GM18526 (cell line): ENCODE results near the gene CD9.
A peak's percentile ranks its signal among the peaks of the same experiment; 100 is the strongest.

Experiments
- POLR2A ChIP-seq: IDR thresholded peaks from 3 replicates; pipeline ENCODE4 v1.6.1; 2011; ENCODE audit not compliant: insufficient read length; ENCODE audit errors: extremely low read depth

Gene CD9, protein sequence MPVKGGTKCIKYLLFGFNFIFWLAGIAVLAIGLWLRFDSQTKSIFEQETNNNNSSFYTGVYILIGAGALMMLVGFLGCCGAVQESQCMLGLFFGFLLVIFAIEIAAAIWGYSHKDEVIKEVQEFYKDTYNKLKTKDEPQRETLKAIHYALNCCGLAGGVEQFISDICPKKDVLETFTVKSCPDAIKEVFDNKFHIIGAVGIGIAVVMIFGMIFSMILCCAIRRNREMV

DNA sequence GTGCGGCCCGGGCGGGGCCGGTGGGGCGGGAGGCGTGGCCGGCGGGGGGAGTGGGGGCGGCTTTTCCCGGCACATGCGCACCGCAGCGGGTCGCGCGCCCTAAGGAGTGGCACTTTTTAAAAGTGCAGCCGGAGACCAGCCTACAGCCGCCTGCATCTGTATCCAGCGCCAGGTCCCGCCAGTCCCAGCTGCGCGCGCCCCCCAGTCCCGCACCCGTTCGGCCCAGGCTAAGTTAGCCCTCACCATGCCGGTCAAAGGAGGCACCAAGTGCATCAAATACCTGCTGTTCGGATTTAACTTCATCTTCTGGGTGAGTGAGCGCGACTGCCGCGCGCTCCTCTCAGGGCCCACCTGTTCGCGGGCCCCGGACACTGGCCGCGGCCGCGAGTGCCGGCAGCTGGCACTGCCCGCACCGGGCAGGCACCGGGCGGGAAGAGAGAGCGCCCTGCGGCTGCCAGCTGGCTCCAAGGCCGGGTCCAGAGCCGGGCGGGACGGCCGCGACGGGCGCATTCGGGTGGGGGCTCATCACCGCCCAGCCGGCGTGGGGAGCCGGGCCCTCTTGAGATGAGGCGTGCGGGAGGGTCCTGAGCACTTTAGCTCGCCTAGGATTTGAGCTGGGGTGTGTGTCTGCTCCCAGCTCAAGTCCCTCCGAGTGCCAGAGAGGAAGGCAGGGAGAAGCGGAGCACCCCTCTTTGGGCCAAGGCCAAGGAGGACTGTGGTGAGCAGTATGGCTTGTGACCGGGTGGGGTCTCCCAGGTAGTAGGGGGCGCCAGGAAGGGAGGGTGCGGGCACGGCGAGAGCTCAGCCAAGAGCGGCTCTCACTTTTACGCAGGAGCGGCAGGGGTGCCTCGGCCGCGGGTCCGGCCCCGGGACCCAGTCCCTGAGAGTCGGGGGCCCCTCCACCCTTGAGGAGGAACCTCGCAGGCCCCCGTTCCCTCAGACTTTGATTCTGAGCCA is at the start of gene CD9:
CD9 (plus strand) TSS at position 145 of the 957 bp plus-strand sequence; CDS start at position 245, 100 bp downstream.
- no peak for TF ChIP-seq POLR2A

DNA sequence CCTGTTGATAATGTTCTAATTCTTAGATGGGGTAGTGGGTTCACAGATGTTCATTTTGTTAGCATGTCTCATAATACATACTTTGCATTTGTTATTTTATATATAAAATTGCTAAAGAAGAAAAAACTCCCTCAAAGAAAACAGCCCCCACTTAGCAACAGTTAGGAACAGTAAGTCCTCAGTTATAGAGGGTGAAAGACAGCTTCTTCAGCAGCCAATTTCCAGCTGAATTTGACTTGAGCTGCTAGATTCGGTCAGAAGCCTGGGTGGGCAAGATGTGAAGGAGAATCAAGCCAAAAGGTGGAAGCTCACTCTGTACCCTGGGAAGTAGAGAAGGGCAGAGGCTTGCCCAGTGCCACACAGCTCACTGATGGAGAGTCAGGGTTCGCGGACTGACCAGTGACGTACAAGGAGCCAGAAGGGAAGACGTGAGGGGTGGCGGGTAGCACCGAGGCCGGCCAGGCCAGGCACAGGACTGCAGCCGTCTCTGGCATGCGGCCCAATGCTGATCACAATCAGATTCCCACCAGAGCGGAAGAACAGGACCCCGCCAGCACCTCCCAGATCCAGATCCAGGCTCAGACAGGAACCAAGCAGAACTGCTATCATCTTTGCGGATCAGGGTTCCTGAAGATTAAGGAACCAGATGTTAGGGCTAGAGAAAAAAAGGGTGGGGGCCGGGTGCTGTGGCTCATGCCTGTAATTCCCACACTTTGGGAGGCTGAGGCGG is 45.3 kb upstream of the CD9 start:
- no peak for TF ChIP-seq POLR2A

DNA sequence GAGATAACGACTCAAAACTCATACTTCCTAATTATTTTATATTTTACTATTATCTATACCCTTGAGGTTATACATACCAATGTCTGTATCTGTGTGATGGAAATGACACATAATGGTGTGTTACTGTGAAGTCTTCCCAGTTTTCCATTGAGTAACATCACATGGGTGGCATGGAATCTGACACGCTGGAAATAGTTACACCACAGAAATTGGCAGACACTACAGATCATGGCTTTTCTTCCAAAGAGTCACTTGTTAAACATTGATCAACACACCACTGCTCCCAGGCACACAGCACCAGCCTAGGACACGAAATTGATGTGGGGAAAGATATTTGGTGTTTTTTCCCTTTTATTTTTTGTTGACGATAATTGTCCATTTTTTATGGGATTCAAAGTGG is 42.7 kb upstream of the CD9 start:
- no peak for TF ChIP-seq POLR2A

DNA sequence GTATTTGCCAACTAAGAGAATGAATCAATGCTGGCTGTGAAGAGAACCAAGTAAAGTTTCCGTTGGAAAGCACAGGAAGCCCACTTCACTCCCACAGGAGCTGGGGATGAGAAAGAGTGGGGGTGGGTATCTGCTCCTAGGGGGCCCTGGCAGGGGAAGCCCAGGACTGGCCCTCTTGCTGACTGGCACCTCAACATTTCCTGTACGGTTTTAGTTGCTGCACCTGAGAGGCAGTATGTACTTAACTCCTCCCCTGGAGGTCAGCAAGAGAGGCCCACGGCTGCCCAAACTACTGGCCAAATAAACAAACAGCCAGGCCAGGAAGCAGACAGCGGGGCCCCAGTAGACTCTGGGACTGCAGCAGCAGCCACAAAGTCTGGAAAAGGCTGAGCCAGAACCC is 41.9 kb upstream of the CD9 start:
- TF ChIP-seq POLR2A: no peak

DNA sequence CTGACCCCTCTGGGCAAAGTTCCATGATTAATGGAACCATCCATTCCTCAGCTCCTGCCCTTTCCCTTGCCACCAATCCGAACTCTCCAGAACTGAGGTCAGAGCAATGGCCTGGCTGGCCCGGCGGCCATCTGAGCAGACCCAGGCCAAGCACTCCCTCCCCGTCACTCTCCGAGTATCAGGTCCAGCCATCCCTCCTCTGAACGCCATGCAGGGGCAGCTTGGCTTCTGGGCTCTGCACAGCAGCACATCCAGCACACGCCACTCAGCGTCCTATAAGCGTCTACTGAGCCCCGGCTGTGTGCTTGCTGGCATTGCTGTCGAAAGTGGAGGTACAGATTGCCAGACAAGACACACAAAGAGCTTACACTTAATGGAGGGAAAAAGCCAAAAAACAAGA is 41.5 kb upstream of the CD9 start:
- no peak for TF ChIP-seq POLR2A

DNA sequence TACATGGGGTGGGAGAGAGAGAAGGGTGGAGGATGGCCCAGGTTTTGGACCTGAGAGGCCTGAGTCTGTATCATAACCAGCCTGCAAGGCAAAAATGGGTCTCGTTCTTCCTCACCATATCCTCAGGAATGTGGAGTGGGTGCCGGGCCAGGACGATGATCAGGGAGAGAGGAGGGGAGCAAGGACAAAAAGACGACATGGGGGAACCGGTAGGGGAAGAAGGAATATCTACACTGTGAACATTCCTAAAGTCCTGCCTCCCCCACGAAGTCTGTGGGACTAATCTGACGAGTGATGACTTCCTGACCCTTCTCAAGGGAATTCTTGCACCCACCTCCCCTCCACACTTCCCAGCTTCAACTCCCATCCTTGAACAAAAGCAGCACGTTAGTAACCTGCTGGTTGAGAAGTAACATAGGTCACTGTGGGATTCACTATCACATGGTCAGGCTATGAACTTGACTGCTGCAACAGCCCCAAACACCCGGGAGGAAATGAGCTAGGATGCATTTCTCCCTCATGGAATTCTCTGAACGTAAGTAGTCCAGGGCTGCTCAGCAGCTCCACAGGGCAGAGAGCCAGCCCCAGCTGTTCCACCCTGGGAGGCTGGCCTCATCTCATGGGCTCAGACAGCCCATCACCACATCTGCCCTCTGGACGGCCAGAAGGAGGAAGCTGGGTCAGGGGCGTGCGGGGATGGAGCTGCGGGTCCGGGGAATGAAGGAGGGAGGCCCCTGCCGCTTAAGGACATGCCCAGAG is 38.9 kb upstream of the CD9 start:
- TF ChIP-seq POLR2A: no peak

DNA sequence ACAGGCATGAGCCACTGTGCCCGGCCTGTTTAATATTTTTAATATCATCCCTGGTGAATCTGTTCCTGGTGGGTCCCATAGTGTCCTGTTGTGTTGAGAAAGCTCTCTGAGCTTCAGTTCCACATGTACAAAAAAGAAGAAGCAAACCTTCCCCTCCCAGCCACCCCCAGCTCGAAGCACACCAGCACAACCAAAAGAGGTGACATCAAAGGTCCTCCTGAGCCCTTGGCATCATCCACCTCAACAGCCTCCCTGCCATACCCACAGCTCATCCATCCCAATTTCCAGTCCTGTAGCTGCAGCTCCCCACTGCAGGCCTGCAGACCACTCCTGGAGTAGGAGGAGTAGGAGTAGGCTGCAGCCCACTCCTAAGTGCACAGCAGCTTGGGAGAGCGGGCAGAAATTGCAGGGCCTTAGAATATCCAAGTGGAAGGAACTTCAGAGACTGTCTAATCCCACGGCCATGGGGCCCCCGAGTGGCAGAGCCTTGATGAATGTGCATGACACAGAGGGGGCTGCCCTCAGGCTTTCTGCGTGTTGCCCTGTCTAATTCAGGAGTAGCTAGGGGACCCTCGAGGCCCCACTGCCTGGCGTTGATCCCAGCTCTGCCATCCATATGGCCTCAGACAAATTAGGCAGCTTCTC is 36.7 kb upstream of the CD9 start:
- no peak for TF ChIP-seq POLR2A

DNA sequence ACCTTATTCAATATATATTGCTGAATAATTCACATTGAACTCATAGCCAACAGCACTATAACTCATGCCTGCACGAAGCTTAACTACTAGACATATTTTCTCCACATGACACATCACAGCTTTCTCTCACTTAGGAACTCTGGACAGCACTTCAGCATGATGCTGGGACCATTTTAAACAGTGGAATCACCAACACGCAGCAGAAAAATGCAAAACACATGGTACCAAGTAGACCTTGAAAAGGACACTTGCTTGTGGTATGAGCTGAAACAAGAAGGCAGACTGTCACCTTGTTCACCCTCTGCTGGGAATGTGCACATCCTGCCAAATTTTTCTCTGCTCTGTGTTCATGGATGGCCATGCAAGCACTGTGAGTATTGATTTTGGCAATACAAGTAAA is 34.8 kb upstream of the CD9 start:
- no peak for TF ChIP-seq POLR2A

DNA sequence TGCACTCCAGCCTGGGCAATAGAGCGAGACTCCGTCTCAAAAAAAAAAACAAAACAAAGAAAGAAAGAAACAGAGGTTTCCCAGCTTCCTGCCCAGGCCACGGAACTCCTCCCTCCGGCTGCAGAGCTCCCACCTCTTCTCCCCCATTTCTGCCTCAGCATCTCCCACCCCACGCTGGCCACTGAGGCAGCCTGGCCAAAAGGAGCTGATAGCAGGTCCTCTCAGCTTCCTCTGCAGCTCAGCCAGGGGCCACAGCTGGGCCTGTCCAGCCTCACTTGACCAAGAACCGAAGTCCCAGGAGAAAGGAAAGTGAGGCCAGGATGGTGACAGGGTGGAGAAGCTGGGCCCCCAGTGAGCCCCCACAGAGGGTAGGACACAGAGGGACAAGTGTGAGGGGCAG is 33.4 kb upstream of the CD9 start:
- no peak for TF ChIP-seq POLR2A

DNA sequence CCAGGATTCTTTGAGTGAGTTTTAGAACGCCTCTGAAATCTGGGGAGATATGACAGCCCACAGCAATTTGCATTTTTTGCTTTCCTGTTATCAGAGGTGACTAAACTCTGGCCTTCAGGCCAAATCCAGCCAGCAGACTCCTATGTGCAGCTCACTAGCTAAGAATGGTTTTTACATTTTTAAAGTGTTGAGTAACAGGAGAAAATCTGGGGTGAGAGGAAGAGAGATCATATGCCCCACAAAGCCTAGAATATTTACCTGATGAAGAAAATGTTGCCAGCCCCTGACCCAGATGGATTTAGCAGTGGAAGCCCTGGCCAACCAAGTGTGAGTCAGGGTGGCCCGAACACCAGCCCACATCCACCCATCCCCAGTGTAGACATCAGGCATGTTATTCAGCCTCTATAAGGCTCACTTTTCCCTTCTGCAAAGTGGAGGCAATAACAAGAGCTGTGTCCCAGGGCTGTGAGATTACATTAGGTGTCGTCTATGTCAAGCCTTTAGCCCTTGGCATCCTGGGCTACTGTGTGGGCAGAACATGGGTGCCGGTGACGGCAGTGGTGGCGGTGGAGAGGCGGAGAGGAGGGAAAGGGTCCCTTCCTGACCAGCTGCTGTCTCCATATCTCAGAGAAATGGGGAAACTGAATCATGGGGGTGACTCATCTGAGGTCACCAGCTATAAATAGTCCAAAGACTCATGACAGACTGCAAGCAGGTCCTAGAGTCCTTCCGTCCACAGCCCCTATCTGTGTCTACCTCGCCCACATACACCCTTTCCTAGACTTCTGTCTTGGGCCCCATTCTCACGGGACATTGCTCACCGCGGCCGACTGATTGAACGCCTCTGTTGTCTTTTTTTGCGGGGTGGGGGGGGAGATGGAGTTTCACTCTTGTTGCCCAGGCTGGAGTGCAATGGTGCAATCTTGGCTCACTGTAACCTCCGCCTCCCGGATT is 32.6 kb upstream of the CD9 start:
- TF ChIP-seq POLR2A: peak; percentile 16

DNA sequence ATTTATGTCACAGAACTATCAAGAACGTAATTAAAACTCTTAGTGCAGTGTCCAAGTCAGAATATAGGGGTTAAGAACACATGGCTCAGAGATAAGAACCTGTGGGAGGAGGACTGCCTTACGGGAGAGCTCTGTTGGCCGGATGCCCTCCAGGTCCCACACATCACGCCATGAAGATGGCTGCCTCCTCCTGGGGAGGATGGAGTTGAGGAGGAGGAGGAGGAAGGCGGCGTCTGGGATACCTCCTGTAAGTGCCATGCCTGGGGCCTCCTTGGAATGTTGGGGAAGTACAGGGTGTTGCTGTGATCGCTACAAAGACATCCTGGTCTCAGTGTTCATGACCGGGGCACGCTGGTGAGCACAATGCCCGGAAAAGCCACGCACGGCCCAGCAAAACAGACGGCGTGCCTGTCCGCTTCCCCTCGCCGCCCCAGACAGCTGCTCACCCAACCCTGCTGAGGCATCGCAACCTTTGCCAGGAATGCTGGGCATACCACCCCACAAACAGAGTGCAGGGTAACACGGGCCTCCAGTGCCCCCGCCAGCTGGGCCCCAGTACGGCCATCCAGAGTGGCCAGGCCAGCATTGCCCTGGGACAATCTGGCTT is 28.7 kb upstream of the CD9 start:
- no peak for TF ChIP-seq POLR2A

DNA sequence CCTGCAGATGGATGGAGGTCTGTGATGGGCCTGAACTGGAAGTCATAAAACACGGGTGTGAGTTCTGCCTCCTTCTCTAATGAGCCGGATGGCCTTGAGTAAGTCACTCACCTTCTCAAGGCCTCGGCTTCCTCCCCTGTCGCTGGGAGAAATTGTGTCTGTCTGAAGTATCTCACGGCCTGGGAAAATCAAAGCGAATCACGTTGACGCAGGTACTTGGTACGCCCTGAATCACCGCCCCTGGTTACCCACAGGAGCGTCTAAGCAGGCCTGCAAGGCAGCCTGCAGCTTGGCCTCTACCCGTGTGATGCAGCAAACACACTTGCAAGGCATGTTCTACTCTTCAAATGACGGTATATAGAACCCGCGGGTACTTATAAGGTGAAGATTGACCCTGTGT is 28.1 kb upstream of the CD9 start:
- TF ChIP-seq POLR2A: no peak

DNA sequence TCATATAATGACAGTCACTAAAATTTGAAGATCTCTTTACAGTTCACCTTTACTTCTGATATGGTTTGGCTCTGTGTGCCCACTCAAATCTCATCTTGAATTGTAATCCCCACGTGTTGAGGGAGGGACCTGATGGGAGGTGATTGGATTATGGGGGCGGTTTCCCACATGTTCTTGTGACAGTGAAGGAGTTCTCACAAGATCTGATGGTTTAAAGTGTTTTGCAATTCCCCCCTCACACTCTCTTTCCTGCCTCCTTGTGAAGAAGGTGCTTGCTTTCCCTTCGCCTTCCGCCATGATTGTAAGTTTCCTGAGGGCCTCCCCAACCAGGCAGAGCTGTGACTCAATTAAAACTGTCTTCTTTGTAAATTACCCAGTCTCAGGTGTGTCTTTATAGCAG is 27.3 kb upstream of the CD9 start:
- TF ChIP-seq POLR2A: no peak
